H1 (cell line): ENCODE measurements around the gene ZNF747. TPM values are rescaled to one million over a fixed set of nuclear protein-coding genes. Genes with fewer than 3 reads are reported as not detected.

Source experiments
- BCL11A ChIP-seq, 2 experiments: IDR thresholded peaks; one replicate each; pipeline ENCODE4 v1.6.1; 2011; ENCODE audit warnings: low read depth in 2 of 2, low read length in 2 of 2, mild to moderate bottlenecking in 2 of 2
- CEBPB ChIP-seq: IDR thresholded peaks from 2 replicates; pipeline ENCODE4 v1.6.1; 2012; ENCODE audit warnings: low read depth, low read length
- EZH2 ChIP-seq: fragments of 200-600 bp; sonication (generic); IDR thresholded peaks from 2 replicates; pipeline ENCODE4 v1.7.1; 2012; ENCODE audit warnings: low read depth, mild to moderate bottlenecking, moderate library complexity, low read length, inconsistent platforms; ENCODE audit not compliant: severe bottlenecking
- GTF2F1 ChIP-seq: IDR thresholded peaks from 2 replicates; pipeline ENCODE4 v1.6.1; 2012; ENCODE audit warnings: low read depth, low read length, improper control_type of control experiment, borderline replicate concordance
- KDM1A ChIP-seq: fragments of 200-600, 300-600 bp; sonication (generic); IDR thresholded peaks from 2 replicates; pipeline ENCODE4 v1.7.1; 2016; ENCODE audit warnings: mild to moderate bottlenecking, low read length, borderline replicate concordance
- RXRA ChIP-seq: IDR thresholded peaks from 2 replicates; pipeline ENCODE4 v1.6.1; 2011; ENCODE audit warnings: low read depth, mild to moderate bottlenecking, low read length, moderate library complexity; ENCODE audit not compliant: insufficient read depth
- SP1 ChIP-seq: IDR thresholded peaks from 2 replicates; pipeline ENCODE4 v1.6.1; 2011; ENCODE audit warnings: low read depth, low read length
- SP4 ChIP-seq: IDR thresholded peaks from 2 replicates; pipeline ENCODE4 v1.6.1; 2012; ENCODE audit warnings: low read length, inconsistent platforms
- polyA plus RNA-seq, 7 experiments: library from polyadenylated mRNA; depleted of rRNA in 3 of 7; stranded (reverse) in 5 of 7; unstranded in 2 of 7; fragments of >200 nt in 5 of 7; fragments of 200-250 nt in 2 of 7; gene quantifications; 1 replicate in 5 of 7; 2 replicates in 1 of 7; 4 replicates in 1 of 7; pipeline versions ENCODE4 v1.2.1 to v1.2.3, GENCODE V29; 2011 to 2013; ENCODE audit warnings: missing spikeins in 2 of 7, mixed read lengths in 2 of 7
- total RNA-seq: library from RNA; stranded (reverse); fragmentation: NEBNext Ultra II Directional; extraction: Animal tissue kit (Norgen Biotek cat#: 25700); gene quantifications from 2 replicates; pipeline ENCODE4 v1.2.1, GENCODE V29; 2021
- TF ChIP-seq, protein P1 (sequence below): fragments of 300-600 bp; sonication (generic); IDR thresholded peaks from 2 replicates; pipeline ENCODE4 v1.7.1; 2012; ENCODE audit warnings: low read length, moderate library complexity, mild to moderate bottlenecking, inconsistent platforms; ENCODE audit not compliant: insufficient replicate concordance

ZNF747 gene
- total and polyA plus RNA-seq, 2 of the 8 experiments (the other 6 are each of a cell fraction or from before 2014, with no cell fraction given), result 9.9 to 10.3 TPM

DNA sequence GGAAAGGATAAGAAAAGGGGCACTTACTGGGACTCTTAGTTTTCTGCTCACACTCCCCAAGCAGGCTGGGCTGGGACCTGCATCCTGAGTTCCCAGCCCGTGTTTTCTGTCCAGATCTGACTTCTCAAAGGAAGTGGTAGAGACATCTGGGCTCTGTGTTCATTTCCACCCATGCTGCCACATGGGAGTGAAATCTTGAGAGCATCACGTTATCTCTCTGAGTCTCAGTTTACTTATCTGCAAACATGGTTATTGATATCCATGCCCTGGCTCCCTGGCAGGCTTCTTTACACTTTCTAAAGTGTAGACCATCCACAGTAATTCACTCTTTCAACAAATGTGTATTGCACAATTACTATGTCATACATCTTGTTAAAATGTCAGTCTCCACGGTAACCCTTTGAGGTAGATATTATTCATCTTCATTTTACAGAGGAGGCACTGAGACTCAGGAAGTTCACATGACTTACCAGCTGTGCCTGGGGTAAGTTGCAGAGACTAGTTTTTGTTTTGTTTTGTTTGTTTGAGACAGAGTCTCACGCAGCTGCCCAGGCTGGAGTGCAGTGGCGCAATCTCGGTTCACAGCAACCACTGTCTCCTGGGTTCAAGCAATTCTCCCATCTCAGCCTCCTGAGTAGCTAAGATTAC is 33.5 kb upstream of the ZNF747 start (continued):
- TF ChIP-seq, protein P1, sequence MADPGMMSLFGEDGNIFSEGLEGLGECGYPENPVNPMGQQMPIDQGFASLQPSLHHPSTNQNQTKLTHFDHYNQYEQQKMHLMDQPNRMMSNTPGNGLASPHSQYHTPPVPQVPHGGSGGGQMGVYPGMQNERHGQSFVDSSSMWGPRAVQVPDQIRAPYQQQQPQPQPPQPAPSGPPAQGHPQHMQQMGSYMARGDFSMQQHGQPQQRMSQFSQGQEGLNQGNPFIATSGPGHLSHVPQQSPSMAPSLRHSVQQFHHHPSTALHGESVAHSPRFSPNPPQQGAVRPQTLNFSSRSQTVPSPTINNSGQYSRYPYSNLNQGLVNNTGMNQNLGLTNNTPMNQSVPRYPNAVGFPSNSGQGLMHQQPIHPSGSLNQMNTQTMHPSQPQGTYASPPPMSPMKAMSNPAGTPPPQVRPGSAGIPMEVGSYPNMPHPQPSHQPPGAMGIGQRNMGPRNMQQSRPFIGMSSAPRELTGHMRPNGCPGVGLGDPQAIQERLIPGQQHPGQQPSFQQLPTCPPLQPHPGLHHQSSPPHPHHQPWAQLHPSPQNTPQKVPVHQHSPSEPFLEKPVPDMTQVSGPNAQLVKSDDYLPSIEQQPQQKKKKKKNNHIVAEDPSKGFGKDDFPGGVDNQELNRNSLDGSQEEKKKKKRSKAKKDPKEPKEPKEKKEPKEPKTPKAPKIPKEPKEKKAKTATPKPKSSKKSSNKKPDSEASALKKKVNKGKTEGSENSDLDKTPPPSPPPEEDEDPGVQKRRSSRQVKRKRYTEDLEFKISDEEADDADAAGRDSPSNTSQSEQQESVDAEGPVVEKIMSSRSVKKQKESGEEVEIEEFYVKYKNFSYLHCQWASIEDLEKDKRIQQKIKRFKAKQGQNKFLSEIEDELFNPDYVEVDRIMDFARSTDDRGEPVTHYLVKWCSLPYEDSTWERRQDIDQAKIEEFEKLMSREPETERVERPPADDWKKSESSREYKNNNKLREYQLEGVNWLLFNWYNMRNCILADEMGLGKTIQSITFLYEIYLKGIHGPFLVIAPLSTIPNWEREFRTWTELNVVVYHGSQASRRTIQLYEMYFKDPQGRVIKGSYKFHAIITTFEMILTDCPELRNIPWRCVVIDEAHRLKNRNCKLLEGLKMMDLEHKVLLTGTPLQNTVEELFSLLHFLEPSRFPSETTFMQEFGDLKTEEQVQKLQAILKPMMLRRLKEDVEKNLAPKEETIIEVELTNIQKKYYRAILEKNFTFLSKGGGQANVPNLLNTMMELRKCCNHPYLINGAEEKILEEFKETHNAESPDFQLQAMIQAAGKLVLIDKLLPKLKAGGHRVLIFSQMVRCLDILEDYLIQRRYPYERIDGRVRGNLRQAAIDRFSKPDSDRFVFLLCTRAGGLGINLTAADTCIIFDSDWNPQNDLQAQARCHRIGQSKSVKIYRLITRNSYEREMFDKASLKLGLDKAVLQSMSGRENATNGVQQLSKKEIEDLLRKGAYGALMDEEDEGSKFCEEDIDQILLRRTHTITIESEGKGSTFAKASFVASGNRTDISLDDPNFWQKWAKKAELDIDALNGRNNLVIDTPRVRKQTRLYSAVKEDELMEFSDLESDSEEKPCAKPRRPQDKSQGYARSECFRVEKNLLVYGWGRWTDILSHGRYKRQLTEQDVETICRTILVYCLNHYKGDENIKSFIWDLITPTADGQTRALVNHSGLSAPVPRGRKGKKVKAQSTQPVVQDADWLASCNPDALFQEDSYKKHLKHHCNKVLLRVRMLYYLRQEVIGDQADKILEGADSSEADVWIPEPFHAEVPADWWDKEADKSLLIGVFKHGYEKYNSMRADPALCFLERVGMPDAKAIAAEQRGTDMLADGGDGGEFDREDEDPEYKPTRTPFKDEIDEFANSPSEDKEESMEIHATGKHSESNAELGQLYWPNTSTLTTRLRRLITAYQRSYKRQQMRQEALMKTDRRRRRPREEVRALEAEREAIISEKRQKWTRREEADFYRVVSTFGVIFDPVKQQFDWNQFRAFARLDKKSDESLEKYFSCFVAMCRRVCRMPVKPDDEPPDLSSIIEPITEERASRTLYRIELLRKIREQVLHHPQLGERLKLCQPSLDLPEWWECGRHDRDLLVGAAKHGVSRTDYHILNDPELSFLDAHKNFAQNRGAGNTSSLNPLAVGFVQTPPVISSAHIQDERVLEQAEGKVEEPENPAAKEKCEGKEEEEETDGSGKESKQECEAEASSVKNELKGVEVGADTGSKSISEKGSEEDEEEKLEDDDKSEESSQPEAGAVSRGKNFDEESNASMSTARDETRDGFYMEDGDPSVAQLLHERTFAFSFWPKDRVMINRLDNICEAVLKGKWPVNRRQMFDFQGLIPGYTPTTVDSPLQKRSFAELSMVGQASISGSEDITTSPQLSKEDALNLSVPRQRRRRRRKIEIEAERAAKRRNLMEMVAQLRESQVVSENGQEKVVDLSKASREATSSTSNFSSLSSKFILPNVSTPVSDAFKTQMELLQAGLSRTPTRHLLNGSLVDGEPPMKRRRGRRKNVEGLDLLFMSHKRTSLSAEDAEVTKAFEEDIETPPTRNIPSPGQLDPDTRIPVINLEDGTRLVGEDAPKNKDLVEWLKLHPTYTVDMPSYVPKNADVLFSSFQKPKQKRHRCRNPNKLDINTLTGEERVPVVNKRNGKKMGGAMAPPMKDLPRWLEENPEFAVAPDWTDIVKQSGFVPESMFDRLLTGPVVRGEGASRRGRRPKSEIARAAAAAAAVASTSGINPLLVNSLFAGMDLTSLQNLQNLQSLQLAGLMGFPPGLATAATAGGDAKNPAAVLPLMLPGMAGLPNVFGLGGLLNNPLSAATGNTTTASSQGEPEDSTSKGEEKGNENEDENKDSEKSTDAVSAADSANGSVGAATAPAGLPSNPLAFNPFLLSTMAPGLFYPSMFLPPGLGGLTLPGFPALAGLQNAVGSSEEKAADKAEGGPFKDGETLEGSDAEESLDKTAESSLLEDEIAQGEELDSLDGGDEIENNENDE, result no peak
- TF ChIP-seq EZH2 (no peak), BCL11A (IDR thresholded peaks at IDR 0.05; ENCODE audit: low read depth in 2 of 2, low read length in 2 of 2) (no peak), KDM1A (no peak), CEBPB (no peak), GTF2F1 (no peak), RXRA (no peak), SP4 (no peak), SP1 (no peak)
